ENCODE results near the gene ITGA8.
"Not testable (repeated sequence)": the region's sequence is repeated elsewhere in the genome, so short reads cannot be mapped to it uniquely, and the experiment has no call there.

The ITGA8 gene

DNA sequence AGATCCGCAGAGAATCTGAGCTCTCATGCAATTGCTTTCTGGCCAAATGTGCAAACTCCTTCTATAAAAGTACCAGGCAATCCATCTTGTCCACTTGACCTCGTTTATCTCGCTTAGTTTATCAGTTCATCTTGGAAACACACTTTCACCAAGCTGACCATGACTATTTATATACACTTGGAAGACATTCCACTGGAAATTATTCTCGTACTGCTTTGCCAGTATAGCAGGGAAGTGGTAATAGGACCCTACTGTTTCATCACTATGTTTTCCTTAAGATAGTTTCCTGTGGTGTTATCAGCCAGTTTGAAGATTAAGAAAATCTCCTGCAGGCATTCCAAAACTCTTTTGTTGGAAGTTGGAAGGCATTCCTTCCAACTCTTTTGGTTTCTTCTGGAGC, 233.3 kb downstream of the ITGA8 start:
- DNase-seq = no peak

DNA sequence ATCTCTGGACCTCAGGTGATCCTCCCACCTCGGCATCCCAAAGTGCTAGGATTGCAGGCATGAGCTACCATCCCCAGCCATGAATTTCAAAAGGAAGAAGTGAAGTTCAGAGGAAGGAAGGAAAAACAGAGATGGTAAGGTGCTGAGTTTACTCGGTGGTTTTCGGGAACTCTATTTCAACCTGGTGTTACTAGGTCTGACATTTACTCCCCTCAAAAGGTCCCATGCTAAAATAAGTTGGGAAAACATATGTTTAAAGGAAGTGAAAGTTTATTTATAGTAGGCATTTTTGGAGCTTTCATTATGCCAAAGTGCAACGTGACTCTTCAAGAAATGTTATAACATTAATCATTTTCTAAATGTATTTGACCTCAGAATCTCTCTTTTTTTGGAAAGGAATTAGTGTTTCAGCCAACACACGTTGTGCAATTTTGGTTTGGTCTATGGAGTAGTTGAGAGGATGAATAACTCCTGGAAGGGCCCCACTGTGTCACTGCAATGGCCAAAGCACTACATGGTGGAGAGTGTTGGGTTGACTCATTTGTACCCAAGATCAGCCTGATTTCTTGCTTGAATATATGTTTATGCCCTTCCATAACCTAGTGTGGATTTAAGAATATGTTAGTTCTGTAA, 233.9 kb downstream of the ITGA8 start:
- DNase-seq = no peak

DNA sequence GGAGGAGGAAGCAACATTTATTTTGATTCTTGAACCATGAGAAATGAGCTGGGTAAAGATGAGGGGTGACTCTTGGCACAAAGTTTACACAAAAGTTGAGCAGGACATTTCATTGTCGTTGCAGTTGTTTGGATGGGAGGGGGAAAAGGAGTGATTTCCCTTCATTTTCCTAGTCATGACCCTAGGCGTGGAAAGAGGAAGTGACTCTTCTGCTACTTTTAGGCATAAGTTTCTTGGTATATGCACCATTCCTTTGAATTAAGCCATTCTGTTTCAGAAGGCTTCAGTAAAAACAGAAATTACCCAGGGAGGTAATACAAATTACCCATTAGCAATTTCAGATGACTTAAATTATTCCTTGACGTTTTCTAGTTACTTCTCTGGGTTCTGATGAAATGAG, 234.7 kb downstream of the ITGA8 start:
- DNase-seq = no peak

DNA sequence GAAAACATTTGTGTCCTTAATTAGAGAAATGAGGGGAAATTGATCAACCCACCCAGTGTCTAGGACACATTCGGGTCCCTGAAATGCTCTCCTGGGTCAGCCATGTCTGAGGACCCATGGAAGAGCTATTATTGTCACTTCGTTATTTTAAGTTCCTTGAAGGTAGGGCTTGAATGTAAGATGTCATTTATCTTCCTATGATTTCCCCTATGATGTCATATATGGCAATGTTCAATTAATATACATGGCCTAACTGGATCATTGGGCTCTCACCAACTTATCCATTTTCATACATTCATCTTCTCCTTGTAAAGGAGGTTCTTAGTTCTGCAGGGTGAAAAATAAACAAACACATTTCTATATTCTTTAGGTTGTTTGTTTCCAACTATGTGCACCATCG, 235.6 kb downstream of the ITGA8 start:
- DNase-seq = no peak

DNA sequence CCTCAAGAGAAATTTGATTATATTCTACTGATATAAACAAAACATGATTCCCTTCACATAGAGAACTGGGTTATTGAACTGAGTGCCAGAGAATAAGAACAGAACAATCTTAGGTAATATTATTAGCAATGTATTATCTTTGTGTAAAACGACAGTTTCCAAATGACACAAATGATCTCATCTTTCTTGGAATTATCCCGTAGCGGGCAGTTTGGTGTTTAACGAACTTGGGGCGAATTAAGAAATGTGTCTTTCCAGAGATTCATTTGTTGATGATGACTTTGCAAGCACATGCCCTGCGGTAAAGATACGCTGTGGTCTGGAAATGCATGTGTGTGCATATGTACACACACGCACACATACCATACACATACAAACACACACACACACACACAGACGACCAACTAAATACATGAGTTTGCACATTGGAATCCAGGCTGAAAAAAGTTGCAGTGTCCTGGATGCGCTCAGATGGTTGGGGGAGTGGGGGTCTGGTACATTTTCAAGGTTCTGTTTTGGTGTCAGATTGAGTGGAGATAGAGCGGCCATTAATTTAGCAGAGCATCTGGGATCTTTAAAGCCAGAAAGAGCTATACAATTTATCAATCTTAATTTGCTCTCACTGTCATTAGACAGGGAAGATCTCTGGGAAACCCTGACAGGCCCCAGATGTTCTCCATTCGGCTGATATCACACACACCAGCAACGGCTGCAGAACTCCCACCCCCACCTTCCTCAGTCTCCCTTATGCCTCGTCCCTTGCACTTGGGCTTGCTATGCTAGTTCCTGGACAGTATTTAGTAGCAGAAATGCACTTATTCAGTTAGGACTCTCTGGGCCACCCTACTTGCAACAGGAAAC, 236.3 kb downstream of the ITGA8 start:
- no peak for DNase-seq

DNA sequence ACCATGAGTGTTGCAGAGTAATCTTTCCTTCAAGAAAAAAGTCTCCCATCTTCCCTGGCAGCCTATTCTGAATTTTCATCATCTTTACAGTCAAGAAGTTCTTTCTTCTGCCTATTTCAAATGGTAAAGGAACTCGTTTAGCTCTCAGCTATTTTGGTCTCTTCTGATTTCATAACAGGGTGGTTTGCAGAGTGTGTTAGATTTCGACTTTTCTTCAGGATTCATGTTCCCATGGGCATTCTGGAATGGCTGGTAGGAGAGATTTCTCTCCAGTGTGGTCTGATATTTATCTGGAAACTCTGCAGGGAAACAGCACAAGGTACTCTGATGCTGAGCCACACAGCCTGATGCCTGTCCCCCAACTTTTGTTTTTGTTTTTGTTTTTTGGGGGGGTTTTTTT, 237.6 kb downstream of the ITGA8 start:
- DNase-seq = no peak

DNA sequence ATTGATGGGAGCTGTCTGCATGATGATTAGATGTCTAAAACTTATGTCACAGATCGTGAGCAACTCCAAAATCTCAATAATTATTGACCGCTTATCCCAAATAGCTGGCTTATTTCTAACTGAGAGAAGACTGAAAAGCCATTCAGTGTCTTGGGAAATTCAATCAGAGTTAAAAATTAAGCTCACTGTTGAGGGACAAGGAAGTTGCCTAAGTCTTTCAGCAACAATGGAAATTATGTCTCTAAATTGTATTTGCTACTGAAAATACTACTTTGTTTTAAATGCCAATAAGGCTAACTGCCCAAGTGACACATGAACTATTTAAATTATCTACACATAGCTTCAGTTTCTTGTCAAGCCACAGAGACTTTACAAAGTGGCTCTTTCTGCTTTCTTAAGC, 240.8 kb downstream of the ITGA8 start:
- no peak for DNase-seq

DNA sequence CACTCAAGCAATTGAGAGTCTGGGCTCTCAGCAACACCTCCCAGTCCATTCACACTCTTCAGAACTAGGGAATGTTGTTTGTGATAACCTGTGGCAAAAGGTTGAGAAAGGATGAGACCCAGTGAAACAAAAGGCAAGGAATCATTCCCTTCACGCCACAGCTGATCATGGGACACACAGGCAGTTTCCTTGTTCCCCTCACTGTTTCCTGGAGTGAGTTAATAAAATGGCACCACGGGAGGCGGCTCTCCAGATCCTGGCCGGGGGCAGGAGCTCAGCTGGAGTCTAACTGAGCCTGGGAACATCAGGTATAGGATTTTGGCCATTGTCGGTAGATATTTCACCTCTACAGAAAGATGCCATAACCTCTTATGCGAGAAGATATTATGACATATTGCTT, 241.3 kb downstream of the ITGA8 start:
- DNase-seq = no peak

DNA sequence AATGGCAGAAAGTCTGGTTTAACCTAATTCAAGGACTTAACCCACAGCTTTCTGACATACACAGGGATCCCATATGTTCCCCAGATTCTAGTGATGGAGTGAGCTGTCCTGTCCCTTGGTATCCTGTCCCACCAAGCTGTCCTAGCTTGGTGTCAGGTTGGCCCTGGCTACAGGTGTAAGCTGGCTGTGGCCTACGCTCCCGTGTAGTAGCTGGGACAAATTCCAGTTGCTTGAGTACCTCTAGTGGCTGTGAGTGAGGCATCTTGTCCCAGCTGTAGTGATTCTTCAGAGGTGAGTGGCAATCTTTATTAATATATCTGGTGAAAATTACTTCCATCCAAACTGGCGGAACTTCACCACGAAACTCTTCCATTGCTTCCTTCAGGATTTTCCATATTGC, 243.4 kb downstream of the ITGA8 start:
- DNase-seq = no peak

DNA sequence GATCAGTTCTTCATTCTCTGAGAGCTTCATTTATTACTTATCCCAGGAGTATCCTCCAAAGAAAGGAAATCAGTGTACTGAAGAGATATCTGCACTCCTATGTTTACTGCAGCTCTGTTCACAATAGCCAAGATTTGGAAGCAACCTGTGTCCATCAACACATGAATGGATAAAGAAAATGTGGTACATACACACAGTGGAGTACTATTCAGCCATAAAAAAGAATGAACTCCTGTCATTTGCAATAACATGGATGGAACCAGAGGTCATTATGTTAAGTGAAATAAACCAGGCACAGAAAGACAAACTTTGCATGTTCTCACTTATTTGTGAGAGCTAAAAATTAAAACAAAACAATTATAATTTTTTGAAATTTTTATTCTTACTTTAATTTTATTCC, 244.3 kb downstream of the ITGA8 start:
- not testable (repeated sequence) for DNase-seq

DNA sequence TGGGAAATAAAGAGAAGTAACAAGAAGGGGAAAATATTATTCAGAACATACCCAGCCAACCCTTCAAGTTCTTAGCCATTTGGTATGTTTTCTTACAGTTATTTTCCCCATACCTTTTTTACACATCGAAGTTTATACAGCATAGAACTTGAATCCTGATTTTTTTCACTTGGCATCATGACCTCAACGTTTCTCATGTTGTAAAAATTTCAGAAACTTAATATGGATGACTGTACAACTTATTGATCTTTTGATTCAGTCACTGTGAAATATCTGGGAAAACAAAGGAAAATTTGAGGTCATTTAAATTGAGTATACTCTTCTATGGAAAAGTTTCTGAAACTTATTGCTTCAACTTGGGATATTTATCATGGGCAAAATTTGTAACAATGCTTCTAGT, 245.1 kb downstream of the ITGA8 start:
- no peak for DNase-seq

DNA sequence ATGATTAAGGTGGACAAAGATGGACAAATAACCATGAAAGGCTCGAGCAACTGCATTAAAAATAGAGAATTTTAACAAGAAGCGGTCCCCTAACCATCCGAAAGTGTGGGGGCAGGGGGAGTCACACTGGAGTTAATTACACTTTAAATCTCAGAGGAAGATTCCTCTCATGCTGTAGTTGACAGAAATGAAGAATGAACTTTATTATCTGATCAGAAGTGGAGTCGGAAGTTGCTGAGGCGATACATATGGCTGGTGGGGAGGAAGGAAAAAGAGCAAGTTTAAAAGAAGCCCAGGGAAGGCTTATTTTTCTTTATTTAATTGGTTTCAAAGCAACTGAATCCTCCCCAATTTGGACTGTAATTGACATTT, 246.3 kb downstream of the ITGA8 start:
- no peak for DNase-seq

DNA sequence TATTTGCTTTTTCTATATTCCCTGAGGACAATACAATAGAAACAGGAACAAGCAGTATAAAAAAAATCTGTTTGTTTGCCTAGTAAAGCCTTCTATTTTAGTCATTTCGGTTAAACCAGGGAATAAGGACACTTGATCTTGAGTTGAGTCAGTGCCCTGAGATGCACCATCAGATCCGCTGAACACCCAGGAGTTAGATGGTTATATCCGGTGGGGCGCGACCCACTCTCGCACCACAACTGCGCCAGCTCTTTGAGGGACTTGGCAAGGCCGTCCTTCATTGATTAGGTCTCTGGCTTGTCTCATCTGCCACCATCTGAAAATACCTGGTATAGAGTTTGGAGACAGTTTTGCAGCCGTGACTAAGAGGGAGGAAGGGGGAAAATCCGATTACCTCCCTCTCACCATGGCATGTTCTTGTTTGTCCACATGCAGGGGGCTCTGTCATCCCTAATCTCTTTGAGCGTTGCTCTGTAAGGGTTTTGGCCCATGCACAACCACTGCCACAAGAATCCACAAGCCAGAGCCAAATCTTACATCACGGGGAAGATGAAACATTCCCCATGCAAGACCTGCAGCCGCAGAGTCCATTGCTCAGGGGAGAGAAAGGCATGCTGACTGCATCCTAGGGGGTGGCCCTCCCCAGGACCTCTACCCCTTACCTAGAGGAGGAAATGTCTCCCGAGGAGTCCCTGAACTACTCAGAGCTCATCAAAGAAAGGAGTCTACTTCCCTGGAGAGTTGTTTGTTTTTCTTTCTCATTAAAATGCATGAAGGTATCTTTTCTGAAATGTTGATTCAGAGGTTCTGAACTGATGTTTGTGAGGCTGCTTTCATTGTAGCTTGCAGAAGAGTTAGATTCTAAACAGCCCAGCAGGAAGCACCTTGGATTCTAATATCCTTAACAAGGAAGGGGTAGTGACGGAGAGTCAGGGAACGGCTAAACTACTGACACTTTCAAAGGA, 247.0 kb downstream of the ITGA8 start:
- DNase-seq = no peak

DNA sequence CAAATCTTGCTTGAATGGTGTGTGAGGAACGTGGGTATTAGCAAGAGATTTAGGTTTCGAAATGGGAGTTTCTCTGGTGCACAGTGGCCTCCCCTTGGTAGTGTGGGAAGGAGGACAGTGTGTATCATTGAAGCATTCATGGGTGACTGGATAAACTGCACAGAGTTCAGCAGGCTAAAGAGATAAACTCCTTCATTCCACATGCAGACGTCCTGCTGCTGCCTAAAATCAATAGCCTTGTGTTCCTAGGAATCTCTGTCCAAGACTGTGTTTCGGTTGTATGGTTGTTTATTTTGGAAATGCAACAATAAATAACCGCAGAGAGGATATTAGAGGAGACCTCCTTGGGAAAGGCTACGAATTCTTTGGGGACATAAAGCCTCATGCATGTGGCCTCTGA, 247.7 kb downstream of the ITGA8 start:
- no peak for DNase-seq

DNA sequence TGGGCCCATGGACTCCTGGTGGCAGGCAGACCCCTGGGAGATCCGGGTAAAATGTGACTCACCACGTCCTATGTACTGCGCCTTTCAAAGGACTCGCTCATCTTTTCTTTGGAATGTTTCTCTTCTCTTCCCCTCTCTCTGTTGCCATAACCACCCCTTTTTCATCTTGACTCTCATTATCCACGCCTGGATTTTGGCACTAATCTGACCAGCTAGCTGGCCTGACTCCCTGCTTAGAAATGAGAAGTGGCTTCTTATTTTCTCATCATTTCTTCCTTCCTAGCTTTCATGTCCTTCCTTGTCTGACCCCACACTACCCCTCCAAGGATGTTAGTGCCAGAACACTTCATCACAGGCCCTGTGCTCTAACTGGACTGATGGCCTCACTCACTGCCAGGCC, 250.6 kb downstream of the ITGA8 start:
- DNase-seq = no peak

DNA sequence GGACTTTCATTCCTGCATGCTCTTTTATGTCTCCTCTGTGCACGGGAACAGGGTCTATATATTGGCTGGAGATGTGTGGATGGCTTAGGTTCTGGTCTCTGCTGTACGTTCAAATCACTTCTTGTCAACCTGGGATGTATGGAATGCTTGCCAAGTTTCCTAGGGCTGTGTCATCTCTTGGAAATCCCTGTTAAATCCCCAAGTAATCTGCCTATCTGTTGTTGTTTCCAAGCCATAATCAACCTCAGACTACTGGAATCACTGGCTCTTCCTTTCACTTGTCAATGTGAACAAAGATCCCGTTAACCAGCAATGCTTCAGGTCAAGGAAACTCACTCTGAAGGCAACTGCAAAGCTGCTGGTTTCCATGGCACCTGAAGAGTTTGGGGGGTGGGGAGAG, 255.3 kb downstream of the ITGA8 start:
- DNase-seq = no peak
